SIG-M5 (cell line): ENCODE measurements around the gene ARHGDIA.
"Not testable (repeated sequence)": the region's sequence is repeated elsewhere in the genome, so short reads cannot be mapped to it uniquely, and the experiment has no call there.

Source experiments
- DNase-seq: peaks from one replicate; lab custom pipeline; 2025; lab: John Stamatoyannopoulos, UW

The ARHGDIA gene

GRCh38 chr17:81870981-81871386, at the start of gene ARHGDIA:
Gene ARHGDIA, minus strand, starts transcription at chr17:81871337. Its CDS starts 1,407 bp downstream, at chr17:81869930.
- DNase-seq = no peak

GRCh38 chr17:81918832-81919545, 47.9 kb upstream of the ARHGDIA start:
- DNase-seq = no peak

- not testable (repeated sequence) for DNase-seq
Observed at GRCh38 chr17:81918333-81918669, 47.2 kb upstream of the ARHGDIA start.

GRCh38 chr17:81917565-81918332, 46.6 kb upstream of the ARHGDIA start, which contains the start of gene SIRT7:
Gene SIRT7, minus strand, starts transcription at chr17:81918176. Its CDS starts 45 bp downstream, at chr17:81918131.
- DNase-seq = no peak

GRCh38 chr17:81916234-81917001, 45.3 kb upstream of the ARHGDIA start:
- DNase-seq = no peak

GRCh38 chr17:81915331-81915730, 44.2 kb upstream of the ARHGDIA start:
- DNase-seq = no peak

- no peak for DNase-seq
Observed at GRCh38 chr17:81914103-81914850, 43.1 kb upstream of the ARHGDIA start.

GRCh38 chr17:81913394-81914102, 42.4 kb upstream of the ARHGDIA start:
- DNase-seq = no peak

- no peak for DNase-seq
Observed at GRCh38 chr17:81912441-81913309, 41.5 kb upstream of the ARHGDIA start.

GRCh38 chr17:81911969-81912368, 40.8 kb upstream of the ARHGDIA start:
- no peak for DNase-seq

- no peak for DNase-seq
Observed at GRCh38 chr17:81911277-81911961, 40.3 kb upstream of the ARHGDIA start, which contains the start of gene PCYT2. Gene PCYT2, minus strand, starts transcription at chr17:81911399. Its CDS starts 44 bp downstream, at chr17:81911355.

- no peak for DNase-seq
Observed at GRCh38 chr17:81910840-81911276, 39.7 kb upstream of the ARHGDIA start.

GRCh38 chr17:81909966-81910839, 39.1 kb upstream of the ARHGDIA start:
- DNase-seq = no peak

- DNase-seq = no peak
Observed at GRCh38 chr17:81909231-81909630, 38.1 kb upstream of the ARHGDIA start.

GRCh38 chr17:81908793-81909192, 37.7 kb upstream of the ARHGDIA start:
- DNase-seq = no peak

GRCh38 chr17:81907219-81908145, 36.3 kb upstream of the ARHGDIA start:
- DNase-seq = no peak

GRCh38 chr17:81906476-81907218, 35.5 kb upstream of the ARHGDIA start:
- no peak for DNase-seq
